HEK293 (cell line): Measurements from ENCODE around the gene PITPNM3.

Source experiments
- BCL6B ChIP-seq: fragments of 450-650 bp; formaldehyde crosslinking; IDR thresholded peaks from 2 replicates; pipeline ENCODE4 v1.5.1; 2017; ENCODE audit warnings: missing biosample characterization, missing genetic modification characterization
- CTCF ChIP-seq: fragments of 450-650 bp; formaldehyde crosslinking; IDR thresholded peaks from 2 replicates; pipeline ENCODE4 v1.5.1; 2016; ENCODE audit warnings: missing biosample characterization, missing genetic modification characterization
- GLI4 ChIP-seq: fragments of 450-650 bp; formaldehyde crosslinking; IDR thresholded peaks from 2 replicates; pipeline ENCODE4 v1.5.1; 2016; ENCODE audit warnings: missing biosample characterization, missing genetic modification characterization
- MZF1 ChIP-seq: fragments of 450-650 bp; formaldehyde crosslinking; IDR thresholded peaks from 2 replicates; pipeline ENCODE4 v1.5.1; 2017; ENCODE audit warnings: missing biosample characterization, missing genetic modification characterization, borderline replicate concordance
- REST ChIP-seq: fragments of 450-650 bp; formaldehyde crosslinking; IDR thresholded peaks from 2 replicates; pipeline ENCODE4 v1.5.1; 2016; ENCODE audit warnings: missing biosample characterization, missing genetic modification characterization
- SP3 ChIP-seq: fragments of 450-650 bp; formaldehyde crosslinking; IDR thresholded peaks from 2 replicates; pipeline ENCODE4 v1.5.1; 2016; ENCODE audit warnings: missing biosample characterization, missing genetic modification characterization
- ZFHX2 ChIP-seq: fragments of 450-650 bp; formaldehyde crosslinking; conservative IDR thresholded peaks from 2 replicates; pipeline ENCODE4 v1.5.1; 2016; ENCODE audit warnings: missing biosample characterization, missing genetic modification characterization
- ZNF121 ChIP-seq: fragments of 450-650 bp; formaldehyde crosslinking; IDR thresholded peaks from 2 replicates; pipeline ENCODE4 v1.5.1; 2016; ENCODE audit warnings: missing biosample characterization, missing genetic modification characterization
- ZNF274 ChIP-seq, 2 experiments: fragments of 200-500 bp in 1 of 2; fragments of 450-650 bp in 1 of 2; sonication (Bioruptor generic) in 1 of 2; formaldehyde crosslinking in 1 of 2; IDR thresholded peaks; 2 replicates each; pipeline versions ENCODE4 v1.5.1 to v1.6.1; 2014 to 2016; ENCODE audit warnings: borderline replicate concordance in 1 of 2, inconsistent platforms in 1 of 2, low read length in 1 of 2, missing biosample characterization in 1 of 2, missing genetic modification characterization in 1 of 2
- ZNF423 ChIP-seq: fragments of 450-650 bp; formaldehyde crosslinking; IDR thresholded peaks from 2 replicates; pipeline ENCODE4 v1.5.1; 2016; ENCODE audit warnings: missing biosample characterization, missing genetic modification characterization
- ZNF558 ChIP-seq: fragments of 450-650 bp; formaldehyde crosslinking; IDR thresholded peaks from 2 replicates; pipeline ENCODE4 v1.5.1; 2016; ENCODE audit warnings: missing biosample characterization, missing genetic modification characterization
- ZNF621 ChIP-seq: fragments of 450-650 bp; formaldehyde crosslinking; IDR thresholded peaks from 2 replicates; pipeline ENCODE4 v1.5.1; 2017; ENCODE audit warnings: missing biosample characterization, missing genetic modification characterization
- ZNF776 ChIP-seq: fragments of 450-650 bp; formaldehyde crosslinking; IDR thresholded peaks from 2 replicates; pipeline ENCODE4 v1.5.0; 2017; ENCODE audit warnings: missing biosample characterization, missing genetic modification characterization, borderline replicate concordance

GRCh38 chr17:6492892-6493674, 63.3 kb downstream of the PITPNM3 start:
- TF ChIP-seq CTCF (tag by site-specific recombination) (no peak), MZF1 (tag by site-specific recombination) (no peak), BCL6B (no peak), ZNF274 (IDR thresholded peaks at IDR 0.05; ENCODE audit: low read length) (no peak), ZNF274 (tag by site-specific recombination; IDR thresholded peaks at IDR 0.05; ENCODE audit: borderline replicate concordance) (no peak), SP3 (tag by site-specific recombination) (no peak), ZNF423 (tag by site-specific recombination) (no peak), ZNF121 (tag by site-specific recombination) (no peak), ZFHX2 (tag by site-specific recombination) (no peak), ZNF558 (tag by site-specific recombination) (no peak), ZNF776 (tag by site-specific recombination) (no peak), ZNF621 (tag by site-specific recombination) (no peak), REST (tag by site-specific recombination) (no peak), GLI4 (tag by site-specific recombination) (no peak)
